Measurements from ENCODE around the gene EDEM1.
"Not testable (repeated sequence)": the region's sequence is repeated elsewhere in the genome, so short reads cannot be mapped to it uniquely, and the experiment has no call there.

Gene EDEM1

DNA sequence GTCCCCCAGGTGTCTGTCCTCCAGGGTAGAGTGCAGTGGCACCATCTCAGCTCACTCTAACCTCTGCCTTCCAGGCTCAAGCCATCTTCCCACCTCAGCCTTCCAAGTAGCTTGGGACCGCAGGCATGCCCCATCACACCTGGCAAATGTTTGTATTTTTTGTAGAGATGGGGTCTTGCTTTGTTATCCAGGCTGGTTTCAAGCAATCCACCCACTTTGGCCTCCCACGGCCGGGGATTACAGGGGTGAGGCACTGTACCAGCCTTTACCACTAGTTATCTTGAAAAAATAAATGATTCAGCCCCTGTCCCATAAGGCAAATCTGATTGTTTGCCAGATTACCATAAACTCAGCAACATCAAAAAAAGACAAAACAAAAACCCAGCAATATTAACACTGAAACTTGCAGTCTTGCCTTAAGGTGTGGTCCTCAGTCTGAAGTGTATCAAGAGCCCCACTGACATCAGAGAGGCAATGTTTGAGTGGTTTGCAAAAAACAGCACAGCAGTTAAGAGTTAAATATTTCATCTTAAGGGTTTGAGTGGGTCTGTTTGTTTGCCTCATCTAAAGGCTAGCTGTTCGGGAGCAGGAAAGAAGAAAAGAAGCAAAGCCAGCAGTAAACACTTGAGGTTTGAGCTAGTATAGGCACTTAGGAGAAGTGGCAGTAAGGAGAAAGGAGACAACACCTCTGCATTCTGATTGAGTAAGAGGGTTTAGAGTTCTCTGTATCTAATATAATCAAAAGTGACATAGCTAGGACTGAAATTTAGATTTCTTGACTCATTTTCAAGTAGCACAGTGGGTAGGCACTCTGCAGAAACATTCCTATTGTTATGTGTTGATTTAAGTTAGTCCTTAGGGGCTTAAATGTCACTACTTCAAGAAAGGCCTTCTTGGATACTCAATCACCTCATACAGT is 26.3 kb upstream of the EDEM1 start:
- no peaks in the 10 kb centered on the region for H3K36me3 Mint-ChIP-seq
- peak overlapping the region; percentile 30 for H3K27ac Mint-ChIP-seq
- no peaks in the 10 kb centered on the region for H3K9me3 Mint-ChIP-seq (ENCODE audit: low read depth)
- H3K4me1 Mint-ChIP-seq (ENCODE audit: low read depth): peaks cover 72% of the 10 kb centered on the region
- peak overlapping the region; percentile 14 for H3K4me3 Mint-ChIP-seq
- no peaks in the 10 kb centered on the region for H3K27me3 Mint-ChIP-seq

DNA sequence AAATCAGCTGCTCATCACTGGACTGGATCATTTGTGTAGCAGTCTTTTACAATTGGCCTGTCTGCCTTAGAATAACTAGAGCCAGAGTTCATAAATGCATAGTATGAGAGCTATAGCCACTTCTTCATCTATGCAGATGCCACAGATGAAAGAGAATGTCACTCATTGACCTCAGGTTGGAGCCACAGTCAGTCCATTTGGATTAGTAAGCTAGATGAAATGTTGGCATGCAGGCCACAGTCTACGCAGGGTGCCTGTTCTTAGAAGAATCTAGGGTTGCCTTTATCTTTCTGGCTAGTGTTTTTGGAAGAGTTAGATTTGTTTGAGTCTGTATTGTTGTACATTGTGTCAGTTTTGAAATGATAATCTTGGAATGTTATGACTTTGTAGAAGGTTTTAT is 25.4 kb upstream of the EDEM1 start:
- no peaks in the 10 kb centered on the region for H3K27me3 Mint-ChIP-seq

GRCh38 chr3:5165698-5166097 is 21.8 kb upstream of the EDEM1 start:
- no peaks in the 10 kb centered on the region for H3K27me3 Mint-ChIP-seq
- H3K27ac Mint-ChIP-seq: peak overlapping the region; percentile 7
- no peak overlapping the region for H3K4me3 Mint-ChIP-seq
- peaks cover 61% of the 10 kb centered on the region for H3K4me1 Mint-ChIP-seq (ENCODE audit: low read depth)
- H3K36me3 Mint-ChIP-seq: no peaks in the 10 kb centered on the region
- H3K9me3 Mint-ChIP-seq (ENCODE audit: low read depth): no peaks in the 10 kb centered on the region

More for the DNA sequence above, 25.4 kb upstream of the EDEM1 start:
- H3K9me3 Mint-ChIP-seq (ENCODE audit: low read depth): no peaks in the 10 kb centered on the region
- peak overlapping the region; percentile 30 for H3K27ac Mint-ChIP-seq
- no peaks in the 10 kb centered on the region for H3K36me3 Mint-ChIP-seq
- H3K4me1 Mint-ChIP-seq (ENCODE audit: low read depth): peaks cover 71% of the 10 kb centered on the region
- no peak overlapping the region for H3K4me3 Mint-ChIP-seq

DNA sequence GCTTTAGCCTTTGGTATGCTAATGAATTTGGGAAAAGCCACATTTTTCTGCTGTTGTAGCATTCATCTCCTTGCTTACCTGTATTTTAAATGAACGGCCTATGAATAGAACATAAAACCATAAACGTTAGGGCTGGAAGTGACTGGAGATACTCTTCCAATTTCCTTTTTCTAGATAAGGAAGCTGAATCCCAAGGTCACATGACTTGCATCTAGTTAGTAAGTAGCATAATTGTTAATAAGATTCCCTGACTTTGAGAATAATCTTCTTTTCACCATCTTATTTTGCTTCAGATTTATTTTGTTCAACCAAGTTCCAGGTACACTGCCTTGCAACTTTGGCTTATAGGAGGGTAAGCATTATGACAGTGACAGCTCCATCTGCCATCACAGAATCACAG is 20.7 kb upstream of the EDEM1 start:
- peaks cover 49% of the 10 kb centered on the region for H3K4me1 Mint-ChIP-seq (ENCODE audit: low read depth)
- H3K27me3 Mint-ChIP-seq: no peaks in the 10 kb centered on the region
- no peak overlapping the region for H3K4me3 Mint-ChIP-seq
- no peaks in the 10 kb centered on the region for H3K36me3 Mint-ChIP-seq
- no peaks in the 10 kb centered on the region for H3K9me3 Mint-ChIP-seq (ENCODE audit: low read depth)
- no peak overlapping the region for H3K27ac Mint-ChIP-seq

GRCh38 chr3:5168110-5168509 is 19.4 kb upstream of the EDEM1 start:
- no peaks in the 10 kb centered on the region for H3K9me3 Mint-ChIP-seq (ENCODE audit: low read depth)
- H3K27ac Mint-ChIP-seq: no peak overlapping the region
- H3K4me3 Mint-ChIP-seq: no peak overlapping the region
- no peaks in the 10 kb centered on the region for H3K27me3 Mint-ChIP-seq
- H3K36me3 Mint-ChIP-seq: peaks cover 3% of the 10 kb centered on the region
- peaks cover 43% of the 10 kb centered on the region for H3K4me1 Mint-ChIP-seq (ENCODE audit: low read depth)

- H3K27ac Mint-ChIP-seq: peak overlapping the region; percentile 29
Observed at GRCh38 chr3:5169807-5170206, 17.7 kb upstream of the EDEM1 start.

GRCh38 chr3:5170975-5171374 is 16.5 kb upstream of the EDEM1 start:
- Mint-ChIP-seq H3K9me3 (ENCODE audit: low read depth) (no peaks in the 10 kb centered on the region), H3K27ac (no peak overlapping the region), H3K4me3 (no peak overlapping the region), H3K4me1 (ENCODE audit: low read depth) (peaks cover 20% of the 10 kb centered on the region), H3K36me3 (peaks cover 3% of the 10 kb centered on the region), H3K27me3 (no peaks in the 10 kb centered on the region)

More at GRCh38 chr3:5169807-5170206, 17.7 kb upstream of the EDEM1 start:
- Mint-ChIP-seq H3K4me3 (no peak overlapping the region), H3K4me1 (ENCODE audit: low read depth) (peaks cover 29% of the 10 kb centered on the region), H3K9me3 (ENCODE audit: low read depth) (no peaks in the 10 kb centered on the region), H3K27me3 (no peaks in the 10 kb centered on the region), H3K36me3 (peaks cover 3% of the 10 kb centered on the region)

GRCh38 chr3:5172018-5172417 is 15.5 kb upstream of the EDEM1 start:
- Mint-ChIP-seq H3K4me1 (ENCODE audit: low read depth) (peaks cover 14% of the 10 kb centered on the region), H3K9me3 (ENCODE audit: low read depth) (no peaks in the 10 kb centered on the region), H3K4me3 (no peak overlapping the region), H3K36me3 (peaks cover 3% of the 10 kb centered on the region), H3K27me3 (no peaks in the 10 kb centered on the region), H3K27ac (no peak overlapping the region)

- not testable (repeated sequence) for H3K4me1 Mint-ChIP-seq (ENCODE audit: low read depth); H3K4me3 Mint-ChIP-seq; H3K27me3 Mint-ChIP-seq; H3K27ac Mint-ChIP-seq; H3K9me3 Mint-ChIP-seq (ENCODE audit: low read depth); H3K36me3 Mint-ChIP-seq
Observed at GRCh38 chr3:5179036-5179435, 8.5 kb upstream of the EDEM1 start.

- Mint-ChIP-seq H3K4me3 (no peak overlapping the region), H3K27me3 (no peaks in the 10 kb centered on the region), H3K27ac (peak overlapping the region; percentile 28), H3K4me1 (ENCODE audit: low read depth) (peaks cover 9% of the 10 kb centered on the region), H3K36me3 (peaks cover 6% of the 10 kb centered on the region), H3K9me3 (ENCODE audit: low read depth) (no peaks in the 10 kb centered on the region)
Observed at GRCh38 chr3:5181469-5182141, 5.9 kb upstream of the EDEM1 start.

DNA sequence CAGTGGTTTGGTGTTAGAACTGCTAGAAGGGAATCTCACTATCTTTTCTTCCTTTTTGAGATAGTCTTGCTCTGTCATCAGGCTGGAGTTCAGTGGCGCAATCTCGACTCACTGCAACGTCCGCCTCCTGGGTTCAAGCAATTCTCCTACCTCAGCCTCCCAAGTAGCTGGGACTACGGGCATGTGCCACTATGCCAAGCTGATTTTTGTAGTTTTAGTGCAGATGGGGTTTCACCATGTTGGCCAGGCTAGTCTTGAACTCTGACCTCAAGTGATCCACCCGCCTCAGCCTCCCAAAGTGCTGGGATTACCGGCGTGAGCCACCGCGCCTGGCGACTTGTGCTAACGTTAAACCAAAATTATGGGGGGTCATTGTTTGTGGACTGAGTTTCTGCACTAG is 3.8 kb upstream of the EDEM1 start:
- H3K27me3 Mint-ChIP-seq; H3K36me3 Mint-ChIP-seq; H3K27ac Mint-ChIP-seq; H3K4me3 Mint-ChIP-seq; H3K9me3 Mint-ChIP-seq (ENCODE audit: low read depth): not testable (repeated sequence)
- peaks cover 14% of the 10 kb centered on the region for H3K4me1 Mint-ChIP-seq (ENCODE audit: low read depth)

DNA sequence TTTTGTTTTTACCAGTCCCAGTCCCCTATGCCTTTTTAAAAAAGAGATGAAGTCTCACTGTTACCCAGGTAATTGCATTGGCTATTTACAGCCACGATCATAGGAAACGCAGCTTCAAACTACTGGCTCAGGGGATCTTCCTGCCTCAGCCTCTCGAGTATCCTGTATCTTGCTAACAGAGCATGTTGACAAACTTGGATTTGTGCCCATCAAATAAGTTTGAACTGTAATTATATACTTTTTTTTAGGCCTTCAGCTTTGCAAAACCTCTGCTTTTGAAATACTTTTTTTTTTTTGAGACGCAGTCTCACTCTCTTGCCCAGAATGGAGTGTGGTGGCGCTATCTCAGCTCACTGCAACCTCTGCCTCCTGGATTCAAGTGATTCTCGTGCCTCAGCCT is 3.0 kb upstream of the EDEM1 start:
- Mint-ChIP-seq H3K27me3 (no peaks in the 10 kb centered on the region), H3K4me1 (ENCODE audit: low read depth) (peaks cover 15% of the 10 kb centered on the region), H3K36me3 (peaks cover 3% of the 10 kb centered on the region), H3K9me3 (ENCODE audit: low read depth) (no peaks in the 10 kb centered on the region), H3K27ac (peak overlapping the region; percentile 58), H3K4me3 (no peak overlapping the region)

DNA sequence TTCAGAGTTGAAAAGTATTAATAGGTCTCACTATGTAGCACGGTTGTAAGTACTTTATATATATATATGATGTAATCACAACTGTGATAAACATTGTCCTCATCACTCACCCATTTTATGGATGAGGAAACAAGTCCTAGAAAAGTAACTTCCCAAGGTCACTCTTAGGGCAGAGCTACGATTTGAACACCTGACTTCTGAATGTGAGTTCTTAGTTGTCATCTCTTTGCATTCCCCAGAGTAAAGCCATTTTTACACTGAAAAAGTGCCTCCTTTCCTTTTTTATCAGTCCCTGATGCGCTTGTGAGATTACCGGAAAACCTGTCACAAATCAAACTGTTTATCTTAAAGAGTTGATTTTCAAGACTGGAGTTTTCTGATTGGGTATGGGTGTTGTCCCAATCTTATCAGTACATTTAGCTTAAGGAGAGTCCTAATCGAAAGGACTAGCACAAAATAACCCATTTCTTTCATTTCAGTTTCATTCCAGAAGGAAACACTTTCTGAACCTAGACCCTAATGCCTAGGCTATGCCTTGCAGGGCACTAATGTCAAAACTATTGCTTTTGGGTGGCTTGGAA is 2.3 kb upstream of the EDEM1 start:
- peak overlapping the region; percentile 16 for H3K27ac Mint-ChIP-seq
- peaks cover 22% of the 10 kb centered on the region for H3K4me1 Mint-ChIP-seq (ENCODE audit: low read depth)
- no peaks in the 10 kb centered on the region for H3K9me3 Mint-ChIP-seq (ENCODE audit: low read depth)
- H3K4me3 Mint-ChIP-seq: no peak overlapping the region
- no peaks in the 10 kb centered on the region for H3K27me3 Mint-ChIP-seq
- H3K36me3 Mint-ChIP-seq: peaks cover 3% of the 10 kb centered on the region

DNA sequence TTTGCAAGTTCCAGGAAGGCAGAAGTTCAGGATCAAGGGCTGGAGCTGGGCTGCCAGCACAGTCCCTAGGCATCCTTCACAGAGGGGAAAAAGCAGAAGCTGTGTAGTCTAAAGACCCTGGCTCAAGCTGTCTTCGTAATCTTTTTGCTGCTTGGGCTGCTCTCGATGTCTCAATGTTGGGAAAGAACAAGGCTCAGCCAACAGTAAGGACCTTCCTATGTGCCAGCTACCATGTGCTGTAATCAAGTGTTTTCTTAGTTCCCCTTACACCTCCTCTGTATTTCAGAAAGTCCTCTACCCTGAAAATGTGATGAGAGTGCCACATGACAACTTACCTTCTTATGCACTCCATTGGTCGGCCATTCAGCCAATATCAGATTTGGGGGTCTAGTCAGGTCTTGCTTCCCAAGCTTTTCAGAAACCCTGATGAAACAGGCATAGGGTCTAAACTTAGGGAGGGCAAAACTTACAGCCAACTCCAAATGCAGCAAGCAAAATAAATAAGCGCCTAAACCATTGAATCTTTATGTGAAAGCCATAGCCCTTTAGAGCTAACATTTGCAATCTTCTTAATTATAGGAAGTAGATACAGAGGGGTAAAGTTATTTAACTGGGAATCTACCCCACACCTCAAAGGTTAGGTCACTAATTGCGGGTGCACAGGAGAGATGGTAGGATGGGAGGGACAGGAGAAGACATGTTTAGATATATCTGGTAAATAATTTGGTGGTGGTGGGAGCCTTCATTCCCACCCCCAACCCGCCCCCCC is 1.2 kb upstream of the EDEM1 start:
- Mint-ChIP-seq H3K9me3 (ENCODE audit: low read depth) (no peaks in the 10 kb centered on the region), H3K27me3 (no peaks in the 10 kb centered on the region), H3K4me1 (ENCODE audit: low read depth) (peaks cover 23% of the 10 kb centered on the region), H3K27ac (peak overlapping the region; percentile 58), H3K4me3 (peak overlapping the region; percentile 39), H3K36me3 (peaks cover under 1% of the 10 kb centered on the region)

DNA sequence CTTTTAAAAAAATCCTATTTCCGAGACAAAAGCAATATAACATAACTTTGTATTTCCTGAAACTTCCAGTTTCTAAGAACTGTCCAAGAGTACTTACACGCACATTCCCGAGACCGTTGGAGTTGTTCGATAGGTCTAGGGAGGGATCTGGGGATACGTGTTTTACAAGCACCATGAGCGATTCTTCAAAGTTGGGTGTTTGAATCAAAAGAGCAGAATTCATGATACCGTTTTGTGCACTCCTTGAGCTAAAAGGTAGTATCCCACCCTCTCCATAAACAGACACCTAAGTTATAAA is 700 bp upstream of the EDEM1 start:
- peak overlapping the region; percentile 95 for H3K27ac Mint-ChIP-seq
- peaks cover 28% of the 10 kb centered on the region for H3K4me1 Mint-ChIP-seq (ENCODE audit: low read depth)
- H3K36me3 Mint-ChIP-seq: peaks cover 2% of the 10 kb centered on the region
- peak overlapping the region; percentile 92 for H3K4me3 Mint-ChIP-seq
- peaks cover 3% of the 10 kb centered on the region for H3K9me3 Mint-ChIP-seq (ENCODE audit: low read depth)
- H3K27me3 Mint-ChIP-seq: no peaks in the 10 kb centered on the region
